Mesenchymal stem cell (in vitro differentiated cells and primary cell): ENCODE data around the gene COPS9.

Experiments used
- DNase-seq: peaks from one replicate; pipeline ENCODE4 v3.0.0-alpha.2; 2013
- H2AFZ ChIP-seq: one replicate; pipeline ENCODE4 v1.6.1; 2013; ENCODE audit warnings: low read depth, mild to moderate bottlenecking, control low read depth, inconsistent platforms, low read length, moderate library complexity
- H2AK5ac ChIP-seq: 2 replicates; pipeline ENCODE4 v1.6.1; 2013; ENCODE audit warnings: low read length, moderate library complexity, mild to moderate bottlenecking, inconsistent platforms; ENCODE audit not compliant: severe bottlenecking
- H2BK120ac ChIP-seq: one replicate; pipeline ENCODE4 v1.6.1; 2013; ENCODE audit warnings: low read depth, mild to moderate bottlenecking, inconsistent platforms, low read length, moderate library complexity
- H2BK12ac ChIP-seq, 2 experiments: one replicate each; pipeline ENCODE4 v1.6.1; 2013; ENCODE audit warnings: inconsistent platforms in 2 of 2, low read length in 2 of 2, mild to moderate bottlenecking in 2 of 2, moderate library complexity in 2 of 2, control low read depth in 1 of 2
- H2BK15ac ChIP-seq: one replicate; pipeline ENCODE4 v1.6.1; 2013; ENCODE audit warnings: mild to moderate bottlenecking, low read depth, inconsistent platforms; ENCODE audit not compliant: poor library complexity, severe bottlenecking
- H2BK5ac ChIP-seq: 2 replicates; pipeline ENCODE4 v1.6.1; 2013; ENCODE audit warnings: low read depth, mild to moderate bottlenecking, low read length, control low read depth, inconsistent platforms; ENCODE audit not compliant: poor library complexity, severe bottlenecking
- H3K14ac ChIP-seq, 2 experiments: one replicate each; pipeline ENCODE4 v1.6.1; 2013; ENCODE audit warnings: inconsistent platforms in 2 of 2, low read length in 2 of 2, control low read depth in 1 of 2, mild to moderate bottlenecking in 1 of 2, moderate library complexity in 1 of 2
- H3K18ac ChIP-seq, 2 experiments: one replicate each; pipeline ENCODE4 v1.6.1; 2013; ENCODE audit warnings: inconsistent platforms in 2 of 2, low read length in 2 of 2, control low read depth in 1 of 2, low read depth in 1 of 2, mild to moderate bottlenecking in 1 of 2
- H3K23ac ChIP-seq, 2 experiments: one replicate each; pipeline ENCODE4 v1.6.1; 2013; ENCODE audit warnings: inconsistent platforms in 2 of 2, low read length in 2 of 2, mild to moderate bottlenecking in 2 of 2, moderate library complexity in 2 of 2, control low read depth in 1 of 2
- H3K27ac ChIP-seq: 2 replicates; pipeline ENCODE4 v1.5.1; 2013; ENCODE audit warnings: mild to moderate bottlenecking, moderate library complexity, low read length, control low read depth, inconsistent platforms; ENCODE audit not compliant: poor library complexity, severe bottlenecking
- H3K27me3 ChIP-seq, 2 experiments: 2 replicates each; pipeline versions ENCODE4 v1.6.1 to v1.7.0; 2013; ENCODE audit warnings: low read length in 2 of 2, mild to moderate bottlenecking in 2 of 2, moderate library complexity in 2 of 2, control low read depth in 1 of 2, inconsistent platforms in 1 of 2; ENCODE audit not compliant: control insufficient read depth in 1 of 2, insufficient read depth in 1 of 2
- H3K36me3 ChIP-seq, 2 experiments: 2 replicates each; pipeline versions ENCODE4 v1.6.1 to v1.7.0; 2013; ENCODE audit warnings: low read length in 2 of 2, control low read depth in 1 of 2, inconsistent platforms in 1 of 2, low read depth in 1 of 2, mild to moderate bottlenecking in 1 of 2; ENCODE audit not compliant: insufficient read depth in 2 of 2, control insufficient read depth in 1 of 2
- H3K4ac ChIP-seq, 2 experiments: one replicate each; pipeline ENCODE4 v1.6.1; 2013; ENCODE audit warnings: inconsistent platforms in 2 of 2, low read length in 2 of 2, mild to moderate bottlenecking in 2 of 2, moderate library complexity in 2 of 2, control low read depth in 1 of 2, low read depth in 1 of 2
- H3K4me1 ChIP-seq: 2 replicates; pipeline ENCODE4 v1.6.1; 2013; ENCODE audit warnings: low read depth, low read length, control low read depth; ENCODE audit not compliant: control insufficient read depth, insufficient read depth
- H3K4me2 ChIP-seq: 2 replicates; pipeline ENCODE4 v1.6.1; 2013; ENCODE audit warnings: low read length, mild to moderate bottlenecking, inconsistent platforms; ENCODE audit not compliant: poor library complexity, severe bottlenecking
- H3K4me3 ChIP-seq, 2 experiments: 2 replicates each; pipeline versions ENCODE4 v1.5.1 to v1.7.0; 2013; ENCODE audit warnings: low read length in 2 of 2, mild to moderate bottlenecking in 2 of 2, control low read depth in 1 of 2, low read depth in 1 of 2; ENCODE audit not compliant: insufficient read depth in 1 of 2
- H3K79me1 ChIP-seq: replicated peaks from 2 replicates; pipeline ENCODE4 v1.6.1; 2013; ENCODE audit warnings: mild to moderate bottlenecking, control low read depth, low read length, inconsistent platforms; ENCODE audit not compliant: poor library complexity, severe bottlenecking
- H3K9ac ChIP-seq: 2 replicates; pipeline ENCODE4 v1.7.0; 2013; ENCODE audit warnings: mild to moderate bottlenecking, low read length, moderate library complexity
- H3K9me3 ChIP-seq: 2 replicates; pipeline ENCODE4 v1.7.0; 2013; ENCODE audit warnings: mild to moderate bottlenecking, low read length; ENCODE audit not compliant: control insufficient read depth
- H4K8ac ChIP-seq: one replicate; pipeline ENCODE4 v1.6.1; 2013; ENCODE audit warnings: inconsistent platforms, mild to moderate bottlenecking, low read length, moderate library complexity
- H4K91ac ChIP-seq: one replicate; pipeline ENCODE4 v1.6.1; 2013; ENCODE audit warnings: mild to moderate bottlenecking, low read length, inconsistent platforms
- WGBS: methylation state at CpG from one replicate; pipeline ENCODE4 v1.1.7; 2013; ENCODE audit warnings: mixed read lengths; 5-methylcytosine and 5-hydroxymethylcytosine counted together

The COPS9 gene

DNA sequence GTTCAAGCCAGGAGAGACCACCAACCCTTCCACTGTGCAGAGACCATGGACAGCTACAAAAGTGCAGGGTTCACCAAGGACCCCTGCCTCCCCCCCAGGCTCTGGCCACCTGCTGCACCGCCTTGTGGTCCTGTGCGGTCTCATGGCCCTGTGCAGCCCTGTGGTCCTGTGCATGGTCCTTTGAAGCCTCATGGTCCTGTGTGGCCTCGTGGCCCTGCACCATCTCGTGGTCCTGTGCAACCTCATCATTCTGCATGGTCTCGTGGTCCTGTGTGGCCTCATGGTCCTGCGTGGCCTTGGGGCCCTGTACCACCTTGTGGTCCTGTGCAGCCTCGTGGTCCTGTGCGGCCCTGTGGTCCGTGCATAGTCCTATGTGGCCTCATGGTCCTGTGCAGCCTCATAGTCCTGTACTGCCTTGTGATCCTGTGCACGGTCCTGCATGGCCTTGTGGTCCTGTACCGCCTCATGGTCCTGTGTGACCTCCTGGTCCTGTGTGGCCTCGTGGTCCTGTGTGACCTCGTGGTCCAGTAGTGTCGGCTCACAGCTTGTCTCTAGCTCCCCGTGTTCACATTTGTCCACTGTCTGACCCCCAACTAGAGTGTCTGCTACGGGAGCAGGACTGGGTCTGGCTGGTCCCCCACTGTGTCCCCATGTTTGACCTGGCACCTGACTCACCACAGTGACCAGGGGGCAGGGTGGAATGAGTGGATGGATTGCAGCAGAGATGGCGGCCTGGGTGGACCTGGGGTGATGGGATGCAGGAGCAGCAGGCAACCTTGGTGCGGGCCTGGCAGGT lies 24.4 kb upstream of the COPS9 start:
- Histone ChIP-seq H3K27ac (no peak overlapping the region), H2BK120ac (no peak overlapping the region), H4K8ac (no peak overlapping the region), H3K9me3 (no peaks in the 10 kb centered on the region), H2BK15ac (no peak overlapping the region), H3K18ac (no peak overlapping the region), H4K91ac (no peak overlapping the region), H2BK5ac (no peak overlapping the region), H3K9ac (no peak overlapping the region), H3K4me2 (no peak overlapping the region), H3K79me1 (no peaks in the 10 kb centered on the region), H3K36me3 (no peaks in the 10 kb centered on the region), H3K27me3 (peaks cover 0 to 44% of the 10 kb centered on the region in 2 experiments), H3K4me3 (peak overlapping the region in 1 of 2 experiments; percentile 26), H3K4ac (no peak overlapping the region), H3K4me1 (peaks cover 1% of the 10 kb centered on the region), H2AK5ac (no peak overlapping the region), H3K23ac (no peak overlapping the region), H3K14ac (no peak overlapping the region), H2BK12ac (no peak overlapping the region), H2AFZ (no peak overlapping the region)
- WGBS, result 73% methylated on average over 18 of the region's 18 CpGs
- no peak for DNase-seq

GRCh38 chr2:240159251-240159839 lies 23.2 kb upstream of the COPS9 start:
- Histone ChIP-seq H3K4ac (no peak overlapping the region), H3K14ac (no peak overlapping the region), H3K9me3 (no peaks in the 10 kb centered on the region), H3K4me3 (no peak overlapping the region), H4K91ac (no peak overlapping the region), H2BK12ac (no peak overlapping the region), H2AK5ac (no peak overlapping the region), H3K23ac (no peak overlapping the region), H3K4me2 (no peak overlapping the region), H2BK120ac (no peak overlapping the region), H2BK5ac (no peak overlapping the region), H4K8ac (no peak overlapping the region), H3K79me1 (no peaks in the 10 kb centered on the region), H3K4me1 (peaks cover 1% of the 10 kb centered on the region), H3K36me3 (no peaks in the 10 kb centered on the region), H3K27ac (no peak overlapping the region), H2AFZ (no peak overlapping the region), H3K27me3 (peaks cover 0 to 52% of the 10 kb centered on the region in 2 experiments), H2BK15ac (no peak overlapping the region), H3K18ac (no peak overlapping the region), H3K9ac (no peak overlapping the region)
- WGBS, result 84% methylated on average over 18 of the region's 21 CpGs
- DNase-seq, result no peak

DNA sequence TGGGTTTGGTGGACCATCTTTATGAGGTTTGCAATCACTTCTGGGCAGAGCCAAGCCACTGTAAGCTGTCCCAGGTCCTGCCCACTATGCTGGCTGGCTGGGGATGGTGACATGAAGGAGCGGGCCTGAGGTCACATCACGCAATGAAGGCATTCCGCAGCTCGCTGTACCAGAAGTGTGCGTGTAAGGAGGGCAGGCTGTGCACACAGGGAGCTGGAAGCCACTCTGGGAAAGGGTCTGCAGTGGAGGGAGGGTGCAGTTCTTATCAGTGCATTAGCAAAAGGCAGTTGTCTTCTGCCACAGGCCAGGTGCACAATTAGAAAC lies 21.0 kb upstream of the COPS9 start:
- Histone ChIP-seq H3K18ac (no peak overlapping the region), H3K9me3 (peaks cover 12% of the 10 kb centered on the region), H3K27me3 (peaks cover 5 to 60% of the 10 kb centered on the region in 2 experiments), H3K9ac (no peak overlapping the region), H3K36me3 (no peaks in the 10 kb centered on the region), H4K8ac (no peak overlapping the region), H3K4me1 (peaks cover 1% of the 10 kb centered on the region), H2AK5ac (no peak overlapping the region), H3K27ac (no peak overlapping the region), H2BK15ac (no peak overlapping the region), H4K91ac (no peak overlapping the region), H3K23ac (no peak overlapping the region), H3K4me3 (no peak overlapping the region), H2BK5ac (no peak overlapping the region), H3K4me2 (no peak overlapping the region), H3K79me1 (no peaks in the 10 kb centered on the region), H2AFZ (no peak overlapping the region), H3K14ac (no peak overlapping the region), H2BK120ac (no peak overlapping the region), H2BK12ac (no peak overlapping the region), H3K4ac (no peak overlapping the region)
- DNase-seq, result no peak
- 93% methylated on average over 5 of the region's 5 CpGs for WGBS

DNA sequence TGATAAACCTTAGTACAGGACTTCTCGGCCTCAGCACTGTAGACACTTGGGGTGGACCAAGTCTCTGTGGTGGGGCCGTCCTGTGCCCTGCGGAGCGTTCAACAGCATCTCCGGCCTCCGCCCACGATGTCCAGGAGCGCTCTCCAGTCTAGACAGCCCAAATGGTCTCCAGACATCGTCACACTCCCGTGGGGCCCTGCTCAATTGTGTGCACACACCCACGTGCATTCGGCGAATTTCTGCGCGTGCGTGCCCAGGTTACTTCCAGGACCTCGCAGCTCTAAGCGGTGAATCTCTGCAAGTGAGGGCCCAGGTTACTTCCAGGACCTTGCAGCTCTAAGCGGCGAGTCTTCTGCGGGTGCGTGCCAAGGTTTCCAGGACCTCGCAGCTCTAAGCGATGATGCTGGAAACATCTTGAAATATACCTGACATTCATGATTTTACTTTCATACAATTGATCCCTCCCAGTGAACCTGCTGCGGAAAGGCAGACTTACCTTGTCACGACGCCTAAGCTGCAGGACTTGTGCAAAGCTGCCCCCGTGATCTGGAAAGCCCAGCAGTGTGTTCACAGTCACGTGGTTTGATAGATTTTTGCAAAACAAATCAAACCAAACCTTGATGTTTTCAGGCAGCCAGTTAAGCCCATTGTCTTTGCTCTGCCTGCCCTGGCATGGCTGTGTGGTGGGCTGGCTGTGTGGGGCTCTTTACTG lies 20.5 kb upstream of the COPS9 start:
- H3K79me1 ChIP-seq, result no peaks in the 10 kb centered on the region
- H2BK5ac ChIP-seq, result no peak overlapping the region
- no peak overlapping the region for H3K4ac ChIP-seq
- no peak overlapping the region for H2BK15ac ChIP-seq
- H3K4me1 ChIP-seq, result peaks cover 1% of the 10 kb centered on the region
- no peak overlapping the region for H4K91ac ChIP-seq
- H3K27ac ChIP-seq, result no peak overlapping the region
- H3K4me2 ChIP-seq, result no peak overlapping the region
- DNase-seq, result no peak
- H3K9me3 ChIP-seq, result peaks cover 12% of the 10 kb centered on the region
- no peak overlapping the region for H3K9ac ChIP-seq
- H2BK120ac ChIP-seq, result no peak overlapping the region
- H3K27me3 ChIP-seq, result peaks cover 6 to 65% of the 10 kb centered on the region in 2 experiments
- H3K14ac ChIP-seq, result no peak overlapping the region
- H3K23ac ChIP-seq, result no peak overlapping the region
- no peak overlapping the region for H3K4me3 ChIP-seq
- no peak overlapping the region for H3K18ac ChIP-seq
- whole genome bisulfite sequencing, result 89% methylated on average over 29 of the region's 29 CpGs
- H2BK12ac ChIP-seq, result no peak overlapping the region
- no peak overlapping the region for H2AK5ac ChIP-seq
- H3K36me3 ChIP-seq, result no peaks in the 10 kb centered on the region
- H4K8ac ChIP-seq, result no peak overlapping the region
- H2AFZ ChIP-seq, result no peak overlapping the region
